C4-2B (cell line): ENCODE results near the gene SATB1.

Experiments
- H3K27ac ChIP-seq: fragments of 450-650 bp; 2 replicates; pipeline ENCODE4 v1.5.1; 2017
- CTCF ChIP-seq: fragments of 450-650 bp; conservative IDR thresholded peaks from 2 replicates; pipeline ENCODE4 v1.5.1; 2017; ENCODE audit warnings: mild to moderate bottlenecking
- ZFX ChIP-seq: fragments of 450-650 bp; IDR thresholded peaks from 2 replicates; pipeline ENCODE4 v1.6.1; 2017

The SATB1 gene

GRCh38 chr3:18401300-18401961, 23.7 kb downstream of the SATB1 start:
- TF ChIP-seq CTCF (no peak), ZFX (no peak)
- H3K27ac ChIP-seq = no peak overlapping the region

GRCh38 chr3:18398448-18398847, 26.7 kb downstream of the SATB1 start:
- no peak overlapping the region for H3K27ac ChIP-seq
- no peak for TF ChIP-seq ZFX
- no peak for TF ChIP-seq CTCF

GRCh38 chr3:18396428-18396827, 28.7 kb downstream of the SATB1 start:
- H3K27ac ChIP-seq = no peak overlapping the region
- TF ChIP-seq ZFX (no peak), CTCF (no peak)

- H3K27ac ChIP-seq = no peak overlapping the region
- TF ChIP-seq ZFX (no peak), CTCF (no peak)
These were observed 30.6 kb downstream of the SATB1 start for GRCh38 chr3:18394384-18394995.

GRCh38 chr3:18393906-18394305, 31.2 kb downstream of the SATB1 start:
- TF ChIP-seq CTCF (no peak), ZFX (no peak)
- no peak overlapping the region for H3K27ac ChIP-seq

GRCh38 chr3:18390024-18390660, 35.0 kb downstream of the SATB1 start:
- H3K27ac ChIP-seq = no peak overlapping the region
- TF ChIP-seq CTCF (no peak), ZFX (no peak)

- no peak overlapping the region for H3K27ac ChIP-seq
- peak; percentile 75 for TF ChIP-seq CTCF
- no peak for TF ChIP-seq ZFX
These were observed 35.9 kb downstream of the SATB1 start for GRCh38 chr3:18389108-18389733.
